Stimulated activated CD8-positive, alpha-beta memory T cell treated with anti-CD3 and anti-CD28 coated beads, Interleukin-7, amount 100 ng/mL, for 24 hours (primary cell): ENCODE measurements around the gene LIX1L.
A peak's percentile ranks its signal among the peaks of the same experiment; 100 is the strongest.

Source experiments
- DNase-seq: peaks from one replicate; pipeline ENCODE4 v3.0.0-alpha.2; 2020; ENCODE audit warnings: low read depth

Gene LIX1L

DNA sequence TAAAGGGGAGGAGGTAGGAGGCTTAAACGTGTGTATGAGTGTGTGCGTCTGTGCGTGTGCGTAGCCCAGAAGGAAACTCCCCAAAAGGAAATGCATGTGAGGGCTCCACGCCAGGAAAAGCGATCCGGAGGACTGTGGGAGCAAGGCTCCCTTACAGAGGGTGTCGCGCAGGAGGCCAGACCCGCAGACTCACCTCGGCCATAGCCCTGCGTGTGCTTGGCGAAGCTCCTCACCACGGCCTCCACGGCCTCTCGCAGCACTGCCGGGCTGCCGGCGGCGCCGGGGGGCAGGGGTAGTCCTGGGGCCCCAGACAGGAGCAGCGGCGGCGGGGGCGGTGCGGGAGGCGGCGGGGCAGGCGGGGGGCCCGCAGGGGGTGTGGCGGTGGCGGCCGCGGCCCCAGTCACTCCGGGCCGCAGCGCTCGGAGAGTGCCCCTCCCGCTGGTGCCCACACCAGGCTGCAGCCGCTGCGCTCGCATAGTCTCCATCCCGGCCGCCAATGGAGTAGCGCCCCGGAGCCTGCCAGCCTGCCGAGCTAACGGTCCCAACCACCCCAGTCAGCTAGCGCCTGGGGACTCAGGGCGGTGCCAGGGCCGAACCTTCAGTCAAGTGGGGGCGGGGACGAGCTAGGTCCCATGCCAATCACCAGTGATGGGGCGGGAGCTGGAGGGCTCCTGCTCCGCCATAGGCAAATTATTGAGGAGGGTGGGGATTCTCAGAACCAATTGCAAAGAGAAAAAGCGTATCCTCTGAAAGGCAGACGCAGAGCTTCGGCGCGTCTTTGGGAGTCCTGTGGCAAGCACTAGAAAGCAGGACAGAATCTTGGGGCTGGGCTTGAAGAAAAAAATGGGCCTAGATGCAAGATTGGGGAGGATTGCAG lies at the start of gene LIX1L:
Gene LIX1L, minus strand, starts transcription at position 575 of the 877 bp plus-strand sequence. Its CDS starts 90 bp downstream, at position 485.
- peak; percentile 87 for DNase-seq

DNA sequence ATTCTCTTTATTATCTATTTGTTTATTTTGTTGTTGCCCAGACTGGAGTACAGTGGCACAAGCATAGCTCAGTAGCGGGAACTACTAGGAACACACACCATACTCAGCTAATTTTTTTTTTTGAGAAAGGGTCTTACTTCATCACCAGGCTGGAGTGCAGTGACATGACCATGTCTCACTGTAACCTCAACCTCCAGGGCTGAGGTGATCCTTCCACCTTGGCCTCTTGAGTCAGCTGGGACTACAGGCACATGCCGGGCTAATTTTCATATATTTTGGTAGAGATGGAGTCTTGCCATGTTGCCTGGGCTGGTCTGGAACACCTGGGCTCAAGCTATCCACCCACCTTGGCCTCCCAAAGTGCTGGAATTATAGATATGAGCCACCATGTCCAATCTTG lies 43.9 kb upstream of the LIX1L start:
- no peak for DNase-seq

- no peak for DNase-seq
Observed at GRCh38 chr1:145999321-146000024, 41.7 kb upstream of the LIX1L start.

GRCh38 chr1:145997718-145998023 lies 39.9 kb upstream of the LIX1L start:
- no peak for DNase-seq

DNA sequence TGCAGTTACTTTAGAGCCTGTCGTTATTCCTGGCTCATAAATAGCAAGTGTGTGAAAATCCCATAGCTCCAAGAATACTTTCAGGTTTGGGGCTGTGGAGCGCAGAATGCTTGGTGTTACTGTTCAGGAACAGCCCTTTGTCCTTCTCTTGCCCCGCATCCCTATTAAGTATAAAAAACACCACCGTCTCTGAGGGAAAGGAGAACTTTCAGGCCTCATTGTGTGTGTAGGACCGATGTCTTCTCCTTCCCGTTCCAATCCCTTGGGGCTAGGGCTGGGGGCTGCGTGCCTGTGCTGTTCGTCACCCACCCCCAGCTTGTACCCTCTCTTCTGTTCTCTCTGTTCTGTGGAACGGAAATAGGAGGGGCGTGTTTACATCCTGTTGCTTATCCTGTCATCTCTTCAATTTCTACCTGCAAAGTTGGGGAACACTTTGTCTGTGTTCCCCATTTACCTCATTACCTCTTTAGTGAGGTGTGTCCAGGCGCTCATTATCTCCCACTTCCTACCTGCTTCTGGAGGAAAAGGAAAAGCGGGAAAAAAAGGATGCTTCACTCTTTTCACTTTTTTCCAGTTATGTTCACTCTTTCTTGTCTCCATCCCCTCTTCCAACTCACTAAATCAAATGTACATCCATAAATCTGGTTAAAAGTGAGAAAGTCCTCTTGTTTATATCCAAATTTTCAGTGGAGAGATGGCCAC lies 39.4 kb upstream of the LIX1L start:
- DNase-seq = no peak

- peak; percentile 96 for DNase-seq
Observed at GRCh38 chr1:145996433-145997015, 38.7 kb upstream of the LIX1L start, which contains the start of gene TXNIP. Gene TXNIP (minus strand): TSS chr1:145996579. CDS start chr1:145996266, 313 bp downstream.

DNA sequence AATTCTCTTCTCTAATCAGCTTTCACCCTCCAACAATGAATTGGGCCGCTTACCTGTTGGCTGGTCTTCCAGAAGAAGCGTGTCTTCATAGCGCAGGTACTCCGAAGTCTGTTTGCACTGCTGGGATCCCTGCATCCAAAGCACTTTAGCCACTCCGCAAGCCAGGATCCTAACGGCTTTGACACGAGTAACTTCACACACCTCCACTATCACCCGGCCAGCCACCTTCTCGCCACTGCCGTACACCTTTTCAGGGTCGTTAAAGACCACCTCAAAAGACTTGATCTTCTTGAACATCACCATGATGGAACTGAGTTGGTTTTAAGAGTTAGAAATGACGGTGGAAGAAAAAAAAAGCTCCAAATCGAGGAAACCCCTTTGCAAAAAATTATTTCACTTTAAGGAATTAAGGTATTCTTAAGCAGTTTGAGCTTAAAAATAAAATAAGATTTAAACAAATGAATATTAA lies 38.2 kb upstream of the LIX1L start:
- DNase-seq = no peak

DNA sequence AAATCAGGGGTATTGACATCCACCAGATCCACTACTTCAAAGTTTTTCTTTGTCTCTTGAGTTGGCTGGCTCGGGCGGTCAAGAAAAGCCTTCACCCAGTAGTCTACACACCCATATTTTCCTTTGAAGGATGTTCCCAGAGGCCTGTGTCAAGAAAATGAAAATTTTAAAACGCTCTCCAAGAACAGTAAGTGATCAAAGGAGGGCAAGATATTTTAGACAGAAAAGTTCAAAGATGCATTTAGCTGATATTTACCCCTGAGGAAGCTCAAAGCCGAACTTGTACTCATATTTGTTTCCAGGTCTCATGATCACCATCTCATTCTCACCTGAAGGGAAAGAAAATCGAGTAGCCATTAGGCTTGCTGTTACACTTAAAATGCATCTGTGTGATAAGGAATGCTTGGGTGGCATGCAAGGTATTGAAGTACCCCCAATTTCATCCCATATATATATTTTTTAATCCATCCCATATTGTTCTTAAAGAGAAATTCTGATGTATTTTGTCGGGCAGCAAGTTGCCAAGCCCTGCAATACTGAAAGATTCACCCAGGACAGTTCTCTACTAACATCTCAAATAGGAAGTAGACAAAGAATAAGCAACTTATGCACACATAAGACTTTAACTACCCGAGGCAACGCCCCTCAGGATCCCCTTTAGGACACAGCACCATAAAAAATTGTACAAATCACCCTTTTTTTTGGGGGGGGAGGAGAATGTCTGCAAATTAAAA lies 37.5 kb upstream of the LIX1L start:
- DNase-seq = no peak

DNA sequence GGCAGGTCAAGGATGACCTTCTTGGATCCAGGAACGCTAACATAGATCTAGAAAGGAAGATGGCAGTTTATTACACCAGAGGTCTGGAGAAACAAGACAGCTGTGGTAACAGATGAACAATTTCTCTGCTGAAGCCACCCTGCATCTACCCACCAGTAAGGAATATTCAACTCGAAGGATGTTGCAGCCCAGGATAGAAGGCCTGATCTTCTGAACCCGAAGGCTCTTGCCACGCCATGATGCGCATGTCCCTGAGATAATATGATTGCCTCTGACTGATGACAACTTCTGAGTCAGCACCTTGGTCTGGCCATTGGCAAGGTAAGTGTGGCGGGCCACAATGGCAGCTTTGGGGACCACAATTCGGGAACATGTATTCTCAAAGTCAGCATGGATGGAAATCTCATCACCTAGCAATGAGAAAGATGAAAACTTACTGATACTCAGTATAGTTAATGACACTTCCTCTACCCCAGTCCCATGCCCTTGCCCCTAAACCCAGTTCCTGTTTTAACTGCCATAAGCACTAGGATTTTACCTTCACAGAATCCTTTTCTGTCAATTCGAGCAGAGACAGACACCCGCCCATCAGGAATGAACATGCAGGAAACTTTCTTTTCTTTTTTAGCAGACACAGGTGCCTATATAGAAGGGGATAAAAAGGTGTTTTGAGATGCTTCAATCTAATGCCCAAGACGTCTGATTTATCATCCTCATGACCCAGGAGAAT lies 36.7 kb upstream of the LIX1L start:
- DNase-seq = no peak

DNA sequence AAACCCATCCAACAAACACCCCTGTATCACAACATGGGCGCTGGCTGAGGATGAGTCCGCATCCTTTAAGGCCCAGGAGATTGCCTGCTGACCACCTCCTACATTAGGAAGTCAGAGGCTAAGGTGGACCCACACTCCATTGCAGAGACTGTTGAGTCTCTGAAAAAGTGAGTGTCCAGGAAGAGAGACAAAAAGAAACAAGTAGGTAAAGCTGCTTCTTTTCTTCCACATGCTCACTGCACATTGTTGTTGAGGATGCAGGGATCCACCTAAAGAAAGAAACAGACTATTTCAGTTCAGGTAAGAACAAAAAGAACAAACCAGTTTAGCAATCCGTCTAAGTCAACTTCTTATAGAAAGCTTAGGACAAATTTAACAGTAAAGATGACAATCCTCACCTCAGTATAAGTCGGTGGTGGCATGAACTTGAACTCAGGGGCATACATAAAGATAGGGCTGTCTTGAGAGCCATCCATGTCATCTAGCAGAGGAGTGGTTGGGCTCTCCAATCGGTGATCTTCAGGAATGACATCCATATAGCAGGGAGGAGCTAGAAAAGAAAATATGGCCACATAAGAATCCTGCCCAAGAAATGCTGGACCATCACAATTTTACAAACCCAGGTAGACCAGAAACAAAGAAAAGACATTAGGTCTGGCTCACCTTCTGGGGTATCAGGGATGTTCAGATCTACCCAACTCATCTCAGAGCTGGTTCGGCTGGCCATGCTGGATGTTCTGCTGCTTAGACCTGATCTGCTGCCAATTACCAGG lies 36.0 kb upstream of the LIX1L start:
- no peak for DNase-seq

- DNase-seq = no peak
Observed at GRCh38 chr1:145992958-145993617, 35.3 kb upstream of the LIX1L start.

GRCh38 chr1:145992502-145992936 lies 34.7 kb upstream of the LIX1L start:
- no peak for DNase-seq

DNA sequence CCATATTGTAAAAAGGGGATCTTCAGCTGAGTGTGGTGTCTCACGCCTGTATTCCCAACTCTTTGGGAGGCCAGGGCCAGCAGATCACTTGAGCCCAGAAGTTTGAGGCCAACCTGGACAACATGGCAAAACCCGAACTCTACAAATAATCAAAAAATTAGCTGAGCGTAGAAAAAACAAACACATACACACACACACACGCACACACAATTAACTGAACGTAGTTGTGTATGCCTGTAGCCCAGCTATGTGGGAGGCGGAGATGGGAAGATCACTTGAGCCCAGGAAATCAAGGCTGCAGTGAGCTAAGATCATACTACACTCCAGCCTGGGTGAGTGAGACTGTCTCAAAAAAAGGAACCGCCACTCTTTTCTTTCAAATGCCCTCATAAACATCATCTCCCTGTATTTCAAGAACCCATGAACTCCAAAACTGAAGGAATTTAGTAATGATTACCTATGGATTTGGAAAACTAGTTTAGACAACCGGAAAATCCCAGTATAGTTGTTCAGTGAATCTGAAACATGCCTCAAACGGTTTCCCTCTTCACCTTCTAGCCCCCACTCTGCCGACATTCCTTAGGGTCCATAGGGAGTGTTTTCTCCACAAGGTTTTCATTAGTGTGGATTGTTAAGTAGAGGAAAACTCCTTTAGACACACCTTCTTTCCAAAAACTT lies 34.1 kb upstream of the LIX1L start:
- DNase-seq = no peak

- no peak for DNase-seq
Observed at GRCh38 chr1:145990249-145990855, 32.5 kb upstream of the LIX1L start.

GRCh38 chr1:145988773-145989172 lies 31.0 kb upstream of the LIX1L start:
- DNase-seq = no peak

DNA sequence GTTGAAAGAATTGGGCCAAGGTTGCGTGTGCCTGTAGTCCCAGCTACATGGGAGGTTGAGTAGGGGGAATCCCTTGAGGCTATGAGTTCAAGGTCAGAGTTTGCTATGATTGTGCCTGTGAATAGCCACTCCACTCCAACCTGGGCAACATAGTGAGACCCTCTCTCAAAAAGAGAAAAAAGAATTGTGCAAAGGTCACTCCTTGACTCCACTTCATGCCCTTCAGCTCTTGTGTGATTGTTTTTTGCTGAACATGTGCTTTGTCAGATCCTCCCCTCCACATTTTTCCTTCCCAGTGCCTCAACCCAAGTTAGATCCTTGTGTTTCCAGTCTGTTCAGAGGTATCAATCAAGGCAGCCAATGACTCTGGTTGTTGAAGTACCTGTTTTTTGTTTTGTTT lies 30.1 kb upstream of the LIX1L start:
- no peak for DNase-seq

GRCh38 chr1:145986551-145986950 lies 28.7 kb upstream of the LIX1L start:
- DNase-seq = no peak
